GM19468 (cell line): Measurements from ENCODE around the gene OR52N2.
A peak's percentile ranks its signal among the peaks of the same experiment; 100 is the strongest.

Experiments used
- ATAC-seq: cut with Tn5 transposase; IDR thresholded peaks from one replicate; pipeline ENCODE4 v1.9.1; 2021; ENCODE audit warnings: mild to moderate bottlenecking, moderate library complexity, moderate number of reproducible peaks; ENCODE audit not compliant: unreplicated experiment; ENCODE audit errors: extremely low read depth

OR52N2 gene

DNA sequence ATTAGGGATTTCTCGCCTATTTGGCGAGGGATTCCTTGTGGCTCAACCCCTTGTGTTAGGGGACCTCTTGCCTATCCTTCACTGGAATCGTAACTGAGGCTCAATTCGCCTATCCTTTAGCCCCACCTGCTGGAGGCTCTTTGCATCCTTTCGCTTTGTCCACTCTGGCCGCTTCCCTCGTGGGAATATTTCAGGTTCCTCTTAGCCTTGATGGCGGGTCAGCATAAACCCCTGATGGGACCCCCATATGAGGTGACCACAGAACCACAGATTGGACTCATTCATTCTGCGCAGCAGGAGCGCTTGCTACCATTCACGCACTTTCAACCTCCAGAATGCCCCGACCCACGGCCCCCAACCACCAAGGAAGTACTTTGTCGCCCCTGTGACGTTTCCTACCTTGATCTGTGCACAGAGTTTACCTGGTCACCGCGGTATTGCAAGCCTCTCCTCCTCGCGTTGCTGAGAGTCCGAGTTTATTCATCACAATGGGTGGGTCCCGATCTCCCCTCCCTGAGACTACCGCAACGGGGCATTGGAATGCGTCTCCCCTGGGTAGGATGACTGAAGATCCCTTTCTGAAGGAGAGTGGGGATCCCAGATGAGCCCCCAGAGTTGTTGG, at the start of gene OR52N2:
OR52N2 (plus strand) TSS at position 425 of the 622 bp plus-strand sequence. CDS start 11,412 bp downstream, outside the sequence.
- ATAC-seq: peak; percentile 47

DNA sequence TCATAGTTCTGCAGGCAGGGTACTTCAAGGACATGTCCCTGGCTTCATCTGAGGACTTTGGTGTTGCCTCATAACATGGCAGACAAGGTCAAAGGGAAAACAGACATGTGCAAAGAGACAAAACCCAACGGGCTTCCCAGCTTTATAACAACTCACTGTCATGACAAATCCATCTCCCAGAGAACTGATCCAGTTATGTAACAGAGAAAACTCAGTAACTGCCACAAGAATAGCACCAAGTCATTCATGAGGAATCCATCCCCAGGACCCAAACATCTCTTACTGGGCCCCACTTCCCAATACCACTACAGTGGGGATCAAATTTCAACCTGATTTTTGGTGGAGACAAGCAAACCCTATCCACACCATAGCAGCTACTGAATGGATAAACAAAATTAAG, 41.7 kb upstream of the OR52N2 start:
- no peak for ATAC-seq

DNA sequence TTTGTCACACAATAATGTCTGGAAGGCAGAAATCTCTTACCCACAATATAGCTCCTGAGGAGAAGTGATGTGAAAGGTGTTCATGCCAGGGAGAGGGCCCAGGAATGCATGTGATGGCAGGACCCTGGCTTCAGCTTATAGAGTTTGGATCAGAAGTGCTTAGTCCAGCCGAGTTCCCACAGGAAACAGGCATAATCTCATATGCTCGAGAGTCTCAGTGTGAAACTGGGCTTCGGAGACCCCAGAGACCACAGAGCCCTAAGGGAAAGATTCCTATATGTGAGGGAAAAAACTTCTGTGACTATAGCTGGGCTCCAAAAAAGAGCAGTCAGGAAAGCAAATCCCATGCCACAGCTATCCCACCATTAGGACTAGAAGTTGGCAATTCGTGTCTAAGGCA, 25.5 kb upstream of the OR52N2 start, which contains the start of gene OR52N5:
OR52N5 (minus strand) TSS at position 101 of the 400 bp plus-strand sequence. CDS start 4,721 bp downstream, outside the sequence.
- ATAC-seq: no peak

DNA sequence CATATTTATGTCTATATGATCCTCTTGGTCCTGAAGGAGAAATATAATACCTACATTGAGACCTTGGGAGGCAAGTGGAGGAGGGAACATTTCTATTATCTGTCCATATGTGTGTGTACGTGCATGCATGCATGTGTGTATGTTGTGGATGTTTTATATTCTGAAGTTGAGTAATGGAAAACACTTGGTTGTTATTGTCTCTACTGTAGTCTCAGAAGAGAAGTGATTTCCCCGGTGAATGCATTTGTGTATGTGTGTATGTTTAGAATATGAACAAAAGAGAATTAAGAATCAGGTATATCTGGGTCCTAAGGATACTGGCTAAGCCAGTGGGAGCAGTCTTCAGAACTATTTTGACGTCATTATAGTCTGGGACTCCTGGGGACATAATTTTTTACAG, 17.6 kb upstream of the OR52N2 start, which contains the start of gene OR52N1:
OR52N1 (minus strand) TSS at position 101 of the 400 bp plus-strand sequence. CDS start 2,449 bp downstream, outside the sequence.
- ATAC-seq: no peak

DNA sequence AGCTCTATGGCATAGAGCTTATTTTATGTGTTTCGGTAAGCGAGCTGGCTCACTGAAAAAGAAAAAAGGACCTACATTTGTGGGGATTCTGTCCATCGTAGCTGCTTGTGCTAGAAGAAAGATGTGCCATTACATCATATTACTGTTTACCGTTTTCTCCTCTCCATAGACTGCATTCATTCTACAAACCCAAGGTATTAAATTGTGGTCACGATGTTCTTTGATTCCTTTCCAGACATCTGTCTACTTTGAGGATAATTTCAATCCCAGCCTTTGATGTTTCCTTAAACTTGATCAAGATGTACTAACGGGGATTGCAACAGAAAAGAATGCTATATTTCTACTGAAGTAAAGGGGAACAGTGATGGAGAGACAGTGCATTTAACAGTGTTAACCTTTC, 12.2 kb upstream of the OR52N2 start:
- no peak for ATAC-seq

DNA sequence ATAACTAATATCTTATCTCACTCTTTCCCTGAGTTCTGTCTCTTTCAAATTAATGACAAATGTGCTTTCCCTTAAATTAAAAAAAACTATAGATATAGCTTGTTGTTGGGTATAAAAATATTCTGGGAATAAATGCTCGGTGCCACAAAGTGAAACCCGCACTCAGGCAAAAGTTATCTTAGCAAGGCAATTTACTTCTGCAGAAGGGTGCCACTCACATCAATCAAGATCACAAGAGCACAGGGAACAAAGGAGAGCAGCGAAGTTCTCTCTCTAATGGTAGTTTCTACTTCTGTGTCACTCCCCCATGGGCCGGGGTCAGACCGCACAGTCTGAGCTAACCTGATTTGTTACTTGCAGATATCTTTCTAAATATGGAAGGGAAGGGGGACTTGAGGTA, 4.7 kb upstream of the OR52N2 start:
- ATAC-seq: no peak

DNA sequence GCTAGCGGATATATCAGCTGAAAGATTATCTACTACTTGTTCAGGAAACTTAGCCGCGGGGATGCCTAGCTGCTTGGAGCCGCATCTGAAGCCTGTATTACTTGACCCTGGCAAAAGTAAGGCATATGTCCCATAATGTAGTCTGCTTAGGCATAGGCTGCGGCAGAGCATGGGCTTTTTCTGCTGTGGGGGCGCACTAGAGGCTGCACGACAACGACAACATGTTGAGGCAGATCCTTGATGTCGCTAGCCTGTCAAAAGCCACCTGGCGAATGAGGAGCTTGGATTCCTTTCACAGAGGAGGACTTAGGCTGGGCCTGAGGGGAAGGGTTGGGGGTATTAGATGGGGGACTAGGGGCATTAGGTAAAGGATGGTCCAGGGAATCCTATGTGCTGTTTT, 1.1 kb upstream of the OR52N2 start:
- ATAC-seq: no peak

DNA sequence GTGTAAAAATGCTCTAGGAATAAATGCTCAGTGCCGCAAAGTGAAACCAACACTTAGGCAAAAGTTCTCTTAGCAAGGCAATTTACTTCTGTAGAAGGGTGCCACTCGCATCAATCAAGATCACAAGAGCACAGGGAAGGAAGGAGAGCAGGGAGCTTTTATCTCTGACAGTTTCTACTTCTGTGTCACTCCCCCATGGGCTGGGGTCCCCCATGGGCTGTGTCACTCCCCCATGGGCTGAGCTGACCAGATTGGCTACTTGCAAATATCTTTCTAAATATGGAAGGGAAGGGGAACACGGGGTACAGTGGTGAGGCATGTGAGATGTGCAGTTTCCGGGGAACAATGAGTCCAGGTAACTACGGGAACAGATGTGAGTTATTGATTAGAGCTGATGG, 397 bp downstream of the OR52N2 start:
- ATAC-seq: peak; percentile 6

DNA sequence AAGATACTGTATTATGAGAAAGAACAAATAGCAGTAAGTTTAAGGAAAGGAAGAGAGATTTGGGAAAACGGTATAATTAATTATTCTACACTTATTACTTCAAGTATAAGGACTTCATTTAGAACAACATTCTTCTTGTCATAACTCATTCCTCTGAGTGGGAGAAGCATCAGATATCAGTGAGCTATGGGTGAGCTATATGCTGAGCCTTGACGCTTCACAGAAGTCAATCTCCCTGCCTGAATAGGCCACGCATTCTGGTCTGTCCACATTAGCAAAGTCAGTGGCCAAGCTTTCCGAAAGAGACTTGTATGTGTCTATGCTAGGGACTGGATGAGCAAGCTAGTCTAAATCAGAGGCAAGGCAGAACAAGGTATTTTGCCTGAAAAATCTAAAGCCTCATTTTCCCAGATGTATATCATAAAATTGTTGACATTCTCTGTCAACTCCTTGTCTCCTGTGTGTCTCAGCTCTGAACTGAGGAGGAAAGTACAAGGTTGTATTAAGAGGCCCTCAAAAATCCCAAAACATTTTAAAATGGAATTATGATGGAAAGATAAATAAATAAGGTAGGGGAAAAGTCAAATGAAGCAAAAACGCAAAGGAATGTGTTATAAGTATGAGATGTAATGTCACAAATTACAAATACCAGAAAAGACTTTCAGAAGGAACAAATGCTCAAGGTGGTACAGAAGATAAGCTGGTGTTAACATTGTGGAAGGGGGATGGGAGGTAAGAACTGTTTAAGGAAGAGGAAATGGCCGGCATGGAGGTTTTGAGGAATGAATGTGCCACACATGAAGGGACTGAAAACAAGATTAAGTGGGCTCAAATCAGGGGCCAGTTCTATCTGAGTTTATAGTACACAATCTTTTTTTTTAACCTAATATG, 1.4 kb downstream of the OR52N2 start:
- no peak for ATAC-seq

DNA sequence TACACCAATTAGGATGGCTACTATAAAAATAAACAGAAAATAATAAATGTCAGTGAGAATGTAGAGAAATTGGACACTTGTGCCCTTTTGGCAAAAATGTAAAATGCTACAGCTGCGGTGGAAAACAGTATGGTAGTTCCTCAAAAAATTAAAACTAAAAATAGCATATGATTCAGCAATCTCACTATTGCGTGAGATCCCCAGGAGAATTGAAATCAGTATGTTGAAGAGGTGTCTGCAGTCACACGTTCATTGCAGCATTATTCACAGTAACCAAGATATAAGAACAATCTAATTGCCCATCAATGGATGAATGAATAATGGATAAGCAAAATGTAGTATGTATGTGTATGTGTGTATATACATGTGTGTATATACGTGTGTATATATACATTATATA, 6.8 kb downstream of the OR52N2 start:
- no peak for ATAC-seq

DNA sequence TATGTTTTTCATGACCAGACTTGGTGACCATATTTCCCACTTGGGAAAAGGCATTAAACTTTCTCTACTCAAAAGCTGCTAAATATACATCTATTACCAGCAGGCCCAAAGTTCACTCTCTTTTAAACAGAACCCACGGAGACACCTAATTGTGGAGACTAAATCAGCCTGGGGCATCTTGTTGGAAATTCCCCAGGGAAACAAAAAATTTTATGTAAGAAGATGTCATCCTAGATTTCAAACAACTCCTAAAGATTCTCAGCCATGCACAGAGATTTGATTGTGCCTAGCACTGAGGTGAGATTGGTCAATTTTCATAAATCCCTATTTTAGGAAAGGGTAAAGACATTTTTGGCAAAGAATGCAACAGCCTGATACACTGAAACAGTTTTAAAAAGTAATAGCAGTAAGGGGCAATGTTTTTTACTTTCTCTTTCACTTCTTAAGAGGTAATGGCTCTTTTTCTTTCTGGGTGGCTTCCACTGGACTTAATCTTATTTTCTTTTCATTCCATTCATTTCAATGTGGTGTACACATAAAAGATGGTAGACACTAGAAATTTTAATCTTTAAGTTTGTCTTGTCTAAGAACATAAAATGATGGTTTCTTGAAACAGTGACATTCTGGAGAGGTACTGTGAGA, 9.6 kb downstream of the OR52N2 start:
- ATAC-seq: no peak

DNA sequence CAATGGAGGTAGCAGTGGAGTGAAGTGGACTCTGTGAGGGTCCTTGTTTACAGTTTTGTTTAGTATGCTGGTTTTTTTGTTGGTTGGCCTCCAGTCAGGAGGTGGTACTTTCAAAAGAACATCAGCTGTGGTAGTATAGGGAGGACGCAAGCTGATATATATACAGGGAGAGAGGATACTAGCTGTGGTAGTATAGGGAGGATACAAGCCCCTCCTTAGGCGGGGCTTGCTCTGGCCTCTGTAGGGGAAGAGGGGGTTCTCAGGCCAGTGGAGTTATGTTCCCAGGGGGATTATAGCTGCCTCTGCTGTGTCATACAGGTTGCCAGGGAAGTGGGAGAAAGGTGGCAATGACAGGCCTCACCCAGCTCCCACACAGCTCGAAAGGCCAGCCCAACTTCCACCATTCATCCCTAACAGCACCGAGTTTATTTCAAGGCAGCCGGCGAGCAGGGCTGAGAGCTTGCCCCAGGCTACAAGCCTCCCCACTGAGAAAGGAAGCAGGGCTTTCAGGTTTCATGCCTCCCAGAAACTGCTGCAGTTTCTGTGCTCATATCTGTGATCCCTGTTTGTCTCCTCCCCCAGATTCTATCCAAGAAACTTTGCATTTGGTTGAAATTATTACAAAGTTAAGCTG, 22.6 kb downstream of the OR52N2 start:
- no peak for ATAC-seq

DNA sequence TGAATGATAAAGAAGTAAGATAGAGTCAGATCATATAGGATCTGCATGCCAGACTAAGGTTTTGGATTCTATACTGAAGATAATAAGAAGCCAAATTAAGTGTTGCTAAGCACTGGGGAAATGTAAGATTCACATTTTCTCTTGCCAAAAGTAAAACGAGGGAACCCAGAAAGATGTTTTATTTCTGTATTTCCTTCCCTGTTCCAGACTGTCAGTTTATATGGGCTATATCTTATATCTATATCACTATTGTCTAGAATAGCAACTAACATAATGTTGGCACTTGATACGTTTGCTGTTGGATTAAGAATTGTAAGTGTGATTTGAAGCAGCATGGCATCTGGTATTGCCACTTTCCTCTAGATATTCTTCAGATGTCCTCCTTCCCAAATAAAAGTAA, 24.7 kb downstream of the OR52N2 start:
- ATAC-seq: no peak

DNA sequence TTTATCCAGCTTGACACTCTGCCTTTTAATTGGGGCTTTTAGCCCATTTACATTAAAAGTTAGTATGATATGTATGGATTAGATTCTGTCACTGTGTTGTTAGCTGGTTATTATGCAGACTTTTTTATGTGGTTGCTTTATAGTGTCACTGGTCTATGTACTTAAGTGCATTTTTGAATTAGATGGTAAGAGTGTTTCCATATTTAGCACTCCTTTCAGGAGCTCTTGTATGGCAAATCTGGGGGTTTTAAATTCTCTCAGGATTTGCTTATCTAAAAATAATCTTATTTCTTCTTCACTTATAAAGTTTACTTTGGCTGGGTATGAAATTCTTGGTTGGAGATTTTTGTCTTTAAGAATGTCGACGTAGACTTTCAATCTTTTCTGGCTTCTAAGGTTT, 29.0 kb downstream of the OR52N2 start:
- ATAC-seq: no peak

DNA sequence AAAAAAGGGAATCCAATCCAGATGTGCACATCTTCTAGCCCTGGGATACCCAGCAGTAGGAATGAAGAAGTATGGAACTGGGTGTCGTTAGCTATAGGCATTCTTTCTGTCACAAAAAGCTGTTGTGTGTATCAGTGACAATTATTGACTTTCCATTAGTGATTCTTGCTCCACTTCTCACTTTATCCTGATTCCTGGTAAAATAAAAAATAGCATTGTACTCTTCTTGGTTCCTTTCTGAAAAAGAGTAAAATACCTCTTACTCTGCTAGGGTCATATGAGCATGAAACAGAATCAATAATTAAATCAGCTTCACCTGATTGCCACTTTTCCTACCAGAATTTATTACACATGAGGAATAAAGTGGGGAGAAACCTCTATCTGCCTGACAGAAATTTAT, 33.1 kb downstream of the OR52N2 start, which contains the start of gene OR52E6:
OR52E6 (minus strand) TSS at position 101 of the 400 bp plus-strand sequence; CDS start at position 101, 0 bp downstream.
- no peak for ATAC-seq

DNA sequence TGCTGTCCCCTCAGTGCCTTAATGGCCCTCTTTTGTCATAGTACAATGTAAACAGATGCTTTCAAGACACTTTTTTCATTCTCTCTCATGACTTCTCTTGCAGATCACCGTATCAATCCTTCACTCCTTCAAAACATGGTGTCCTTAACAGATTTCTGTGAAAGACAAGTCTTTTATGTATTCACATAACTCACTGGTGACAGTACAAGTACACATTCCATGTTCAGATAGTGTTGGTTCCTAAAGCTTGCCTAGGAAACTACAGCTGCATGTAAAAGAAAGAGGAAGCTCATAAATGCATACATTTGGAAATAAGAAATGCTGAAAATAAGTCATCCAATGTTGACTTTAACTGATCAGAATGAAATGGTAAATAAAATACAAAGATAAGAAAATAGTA, 38.0 kb downstream of the OR52N2 start:
- no peak for ATAC-seq

DNA sequence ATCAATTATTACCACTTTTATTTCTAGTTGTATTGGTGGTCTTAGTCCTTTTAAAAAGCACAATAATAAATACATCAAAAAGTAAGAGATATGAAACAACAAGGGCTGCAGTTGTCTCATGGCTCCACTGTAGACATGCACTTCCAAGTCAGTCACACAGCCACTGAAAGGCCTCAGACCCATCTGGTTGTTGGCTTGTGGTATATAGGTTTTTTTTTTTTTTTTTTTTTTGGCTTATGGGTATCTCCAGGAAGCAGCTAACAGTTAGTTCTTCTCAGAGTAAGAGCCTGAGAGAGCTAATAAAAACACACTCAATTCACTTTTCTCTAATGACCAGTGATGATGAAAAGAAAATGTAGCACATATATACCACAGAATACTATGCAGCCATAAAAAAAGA, 39.0 kb downstream of the OR52N2 start:
- ATAC-seq: no peak

DNA sequence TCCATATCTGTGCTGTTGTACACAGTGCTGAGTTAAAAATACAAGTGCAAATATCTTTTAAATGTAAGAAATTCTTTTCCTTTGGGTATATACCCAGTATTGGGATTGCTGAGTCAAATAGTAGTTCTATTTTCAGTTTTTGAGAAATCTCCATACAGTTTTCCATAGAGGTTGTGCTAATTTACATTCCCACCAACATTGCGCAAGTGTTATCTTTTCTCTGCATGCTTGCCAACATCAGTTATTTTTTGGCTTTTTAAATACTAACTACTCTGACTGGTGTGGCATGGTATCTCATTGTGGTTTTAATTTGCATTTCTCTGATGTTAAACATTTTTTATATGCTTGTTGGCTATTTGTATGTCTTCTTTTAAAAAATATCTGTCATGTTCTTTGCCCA, 42.3 kb downstream of the OR52N2 start:
- no peak for ATAC-seq

DNA sequence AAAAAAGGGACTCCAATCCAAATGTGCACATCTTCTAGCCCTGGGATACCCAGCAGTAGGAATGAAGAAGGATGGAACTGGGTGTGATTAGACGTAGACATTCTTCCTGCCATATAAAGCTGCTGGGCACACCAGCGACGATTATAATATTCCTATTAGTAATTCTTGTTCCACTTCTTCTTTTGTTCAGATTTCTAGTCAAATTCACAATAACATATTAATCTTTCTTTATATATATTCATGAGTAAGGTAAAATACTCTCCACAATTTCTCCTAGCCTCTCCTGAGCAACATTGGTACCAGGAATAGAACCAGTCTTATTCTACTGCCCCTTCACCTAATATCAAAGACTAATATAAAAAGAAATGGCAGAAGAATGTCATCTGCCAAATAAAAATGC, 48.9 kb downstream of the OR52N2 start, which contains the start of gene OR52E8:
OR52E8 (minus strand) TSS at position 101 of the 400 bp plus-strand sequence; CDS start at position 101, 0 bp downstream.
- no peak for ATAC-seq

DNA sequence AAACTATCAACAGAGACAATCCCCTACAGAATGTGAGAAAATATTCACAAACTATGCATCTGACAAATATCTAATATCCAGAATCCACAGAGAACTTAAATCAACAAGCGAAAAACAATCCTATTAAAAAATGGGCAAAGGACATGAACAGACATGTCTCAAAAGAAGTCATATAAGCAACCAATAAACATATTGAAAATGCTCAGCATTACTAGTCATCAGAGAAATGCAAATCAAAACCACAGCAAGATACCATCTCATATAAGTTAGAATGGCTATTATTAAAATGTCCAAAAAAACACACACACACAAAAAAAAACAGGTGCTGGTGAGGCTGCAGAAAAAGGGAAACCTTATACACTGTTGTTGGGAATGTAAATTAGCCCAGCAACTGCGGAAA, 57.1 kb downstream of the OR52N2 start:
- ATAC-seq: no peak
